ENCODE data around the gene GCSAM.

DNA sequence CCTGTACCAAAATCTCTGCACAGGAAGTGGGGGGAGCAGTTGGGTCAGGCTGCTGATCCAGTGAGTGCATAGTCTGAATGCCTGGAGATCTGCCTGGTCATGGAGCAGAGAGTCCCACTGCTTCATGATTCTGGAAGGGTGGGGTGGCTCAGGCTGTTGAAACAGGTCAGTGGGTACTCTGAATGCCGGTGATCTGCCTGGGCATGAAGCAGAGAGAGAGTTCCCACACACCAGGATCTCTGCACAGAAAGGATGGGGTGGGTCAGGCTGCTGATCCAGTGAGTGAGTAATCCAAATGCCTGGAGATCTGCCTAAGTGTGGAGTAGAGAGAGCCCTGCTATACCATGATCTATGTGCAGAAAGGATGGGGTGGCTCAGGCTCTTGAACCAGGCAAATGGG, 16.1 kb upstream of the GCSAM start:
- TF ChIP-seq, protein P1, sequence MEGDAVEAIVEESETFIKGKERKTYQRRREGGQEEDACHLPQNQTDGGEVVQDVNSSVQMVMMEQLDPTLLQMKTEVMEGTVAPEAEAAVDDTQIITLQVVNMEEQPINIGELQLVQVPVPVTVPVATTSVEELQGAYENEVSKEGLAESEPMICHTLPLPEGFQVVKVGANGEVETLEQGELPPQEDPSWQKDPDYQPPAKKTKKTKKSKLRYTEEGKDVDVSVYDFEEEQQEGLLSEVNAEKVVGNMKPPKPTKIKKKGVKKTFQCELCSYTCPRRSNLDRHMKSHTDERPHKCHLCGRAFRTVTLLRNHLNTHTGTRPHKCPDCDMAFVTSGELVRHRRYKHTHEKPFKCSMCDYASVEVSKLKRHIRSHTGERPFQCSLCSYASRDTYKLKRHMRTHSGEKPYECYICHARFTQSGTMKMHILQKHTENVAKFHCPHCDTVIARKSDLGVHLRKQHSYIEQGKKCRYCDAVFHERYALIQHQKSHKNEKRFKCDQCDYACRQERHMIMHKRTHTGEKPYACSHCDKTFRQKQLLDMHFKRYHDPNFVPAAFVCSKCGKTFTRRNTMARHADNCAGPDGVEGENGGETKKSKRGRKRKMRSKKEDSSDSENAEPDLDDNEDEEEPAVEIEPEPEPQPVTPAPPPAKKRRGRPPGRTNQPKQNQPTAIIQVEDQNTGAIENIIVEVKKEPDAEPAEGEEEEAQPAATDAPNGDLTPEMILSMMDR (conservative IDR thresholded peaks at IDR 0.05), result no peak
- TF ChIP-seq EZH2 (IDR thresholded peaks at IDR 0.05; ENCODE audit: low read depth), result no peak
